ENCODE measurements around the gene EME2.

EME2 gene

GRCh38 chr16:1822801-1823200 lies 50.2 kb downstream of the EME2 start:
- peaks cover 48% of the 10 kb centered on the region for H3K36me3 ChIP-seq (ENCODE audit: insufficient read depth, low read length)
- peaks cover 41% of the 10 kb centered on the region for H3K79me2 ChIP-seq (ENCODE audit: insufficient read depth, low read length)
- H3K27ac ChIP-seq (ENCODE audit: low read length), result no peak overlapping the region
- H3K4me2 ChIP-seq (ENCODE audit: insufficient read depth, low read length), result no peak overlapping the region
- ATAC-seq (ENCODE audit: insufficient read depth, low read depth) (no peak), DNase-seq (no peak)
- H3K9ac ChIP-seq (ENCODE audit: low read depth, low read length), result no peak overlapping the region
- H3K4me1 ChIP-seq (ENCODE audit: insufficient read depth, low read length), result peaks cover 30% of the 10 kb centered on the region
- H4K20me1 ChIP-seq (ENCODE audit: insufficient read depth, low read length), result peaks cover 22% of the 10 kb centered on the region
- TF ChIP-seq EZH2 (IDR thresholded peaks at IDR 0.05; ENCODE audit: borderline replicate concordance, low read depth, low read length, severe bottlenecking), result no peak
- no peak for TF ChIP-seq CTCF (IDR thresholded peaks at IDR 0.05; ENCODE audit: borderline replicate concordance, extremely low read depth, low read length, poor library complexity, severe bottlenecking)
- H2AFZ ChIP-seq (ENCODE audit: low read depth, low read length), result no peak overlapping the region
- no peak overlapping the region for H3K4me3 ChIP-seq (ENCODE audit: low read depth in 1 of 2, low read length in 2 of 2)
- H3K9me3 ChIP-seq (ENCODE audit: insufficient read depth, low read length, severe bottlenecking), result no peaks in the 10 kb centered on the region
- H3K27me3 ChIP-seq (ENCODE audit: insufficient read depth, low read length, poor library complexity), result no peaks in the 10 kb centered on the region

GRCh38 chr16:1823821-1824220 lies 51.2 kb downstream of the EME2 start:
- Histone ChIP-seq H3K27me3 (ENCODE audit: insufficient read depth, low read length, poor library complexity) (no peaks in the 10 kb centered on the region), H3K4me1 (ENCODE audit: insufficient read depth, low read length) (peaks cover 40% of the 10 kb centered on the region), H3K4me2 (ENCODE audit: insufficient read depth, low read length) (no peak overlapping the region), H3K9me3 (ENCODE audit: insufficient read depth, low read length, severe bottlenecking) (no peaks in the 10 kb centered on the region), H4K20me1 (ENCODE audit: insufficient read depth, low read length) (peaks cover 22% of the 10 kb centered on the region), H3K4me3 (ENCODE audit: low read depth in 1 of 2, low read length in 2 of 2) (no peak overlapping the region), H3K79me2 (ENCODE audit: insufficient read depth, low read length) (peaks cover 50% of the 10 kb centered on the region), H2AFZ (ENCODE audit: low read depth, low read length) (no peak overlapping the region), H3K27ac (ENCODE audit: low read length) (no peak overlapping the region), H3K36me3 (ENCODE audit: insufficient read depth, low read length) (peaks cover 38% of the 10 kb centered on the region), H3K9ac (ENCODE audit: low read depth, low read length) (no peak overlapping the region)
- TF ChIP-seq EZH2 (IDR thresholded peaks at IDR 0.05; ENCODE audit: borderline replicate concordance, low read depth, low read length, severe bottlenecking) (no peak), CTCF (IDR thresholded peaks at IDR 0.05; ENCODE audit: borderline replicate concordance, extremely low read depth, low read length, poor library complexity, severe bottlenecking) (peak; percentile 32)
- ATAC-seq (ENCODE audit: insufficient read depth, low read depth) (no peak), DNase-seq (peak; percentile 22)

- Histone ChIP-seq H3K4me1 (ENCODE audit: insufficient read depth, low read length) (peaks cover 52% of the 10 kb centered on the region), H3K9ac (ENCODE audit: low read depth, low read length) (peak overlapping the region; percentile 73), H3K4me3 (ENCODE audit: low read depth in 1 of 2, low read length in 2 of 2) (peak overlapping the region; percentile 19 to 95; a peak in 3 of 4 replicates), H2AFZ (ENCODE audit: low read depth, low read length) (peak overlapping the region; percentile 99; the same call in 1 of the 2 replicates), H3K27me3 (ENCODE audit: insufficient read depth, low read length, poor library complexity) (no peaks in the 10 kb centered on the region), H3K36me3 (ENCODE audit: insufficient read depth, low read length) (peaks cover 33% of the 10 kb centered on the region), H3K27ac (ENCODE audit: low read length) (peak overlapping the region; percentile 28; the same call in 1 of the 2 replicates), H4K20me1 (ENCODE audit: insufficient read depth, low read length) (peaks cover 22% of the 10 kb centered on the region), H3K79me2 (ENCODE audit: insufficient read depth, low read length) (peaks cover 56% of the 10 kb centered on the region), H3K9me3 (ENCODE audit: insufficient read depth, low read length, severe bottlenecking) (no peaks in the 10 kb centered on the region), H3K4me2 (ENCODE audit: insufficient read depth, low read length) (peak overlapping the region; percentile 90)
- no peak for TF ChIP-seq CTCF (IDR thresholded peaks at IDR 0.05; ENCODE audit: borderline replicate concordance, extremely low read depth, low read length, poor library complexity, severe bottlenecking)
- no peak for TF ChIP-seq EZH2 (IDR thresholded peaks at IDR 0.05; ENCODE audit: borderline replicate concordance, low read depth, low read length, severe bottlenecking)
- no peak for ATAC-seq (ENCODE audit: insufficient read depth, low read depth)
- DNase-seq, result no peak
Observed at GRCh38 chr16:1825381-1825863, 52.8 kb downstream of the EME2 start.
